Hepatic stellate cell (primary cell): ENCODE data around the gene EN1.

Experiments used
- DNase-seq: peaks from one replicate; pipeline ENCODE4 v3.0.0; 2011; ENCODE audit warnings: low spot score

Gene EN1

GRCh38 chr2:118846953-118847761 lies at the start of gene EN1:
Gene EN1 (minus strand): TSS chr2:118847648. CDS start chr2:118847167, 481 bp downstream.
- no peak for DNase-seq

GRCh38 chr2:118893100-118893499 lies 45.7 kb upstream of the EN1 start:
- DNase-seq, result no peak

- DNase-seq, result no peak
Measured at GRCh38 chr2:118889995-118890394, 42.5 kb upstream of the EN1 start.

- DNase-seq, result no peak
Measured at GRCh38 chr2:118883792-118884191, 36.3 kb upstream of the EN1 start.

GRCh38 chr2:118882693-118883336 lies 35.4 kb upstream of the EN1 start:
- DNase-seq, result no peak

GRCh38 chr2:118881490-118882129 lies 34.2 kb upstream of the EN1 start:
- no peak for DNase-seq

- no peak for DNase-seq
Measured at GRCh38 chr2:118880501-118880900, 33.1 kb upstream of the EN1 start.

- no peak for DNase-seq
Measured at GRCh38 chr2:118878531-118879149, 31.2 kb upstream of the EN1 start.

- DNase-seq, result no peak
Measured at GRCh38 chr2:118875318-118875717, 27.9 kb upstream of the EN1 start.

GRCh38 chr2:118874324-118874723 lies 26.9 kb upstream of the EN1 start:
- DNase-seq, result no peak

GRCh38 chr2:118865106-118865505 lies 17.7 kb upstream of the EN1 start:
- peak; percentile 31 for DNase-seq

GRCh38 chr2:118864207-118864606 lies 16.8 kb upstream of the EN1 start:
- DNase-seq, result no peak

GRCh38 chr2:118861731-118862130 lies 14.3 kb upstream of the EN1 start:
- no peak for DNase-seq

GRCh38 chr2:118861242-118861641 lies 13.8 kb upstream of the EN1 start:
- no peak for DNase-seq

GRCh38 chr2:118860506-118860905 lies 13.1 kb upstream of the EN1 start:
- no peak for DNase-seq

- peak; percentile 2 for DNase-seq
Measured at GRCh38 chr2:118859157-118859770, 11.8 kb upstream of the EN1 start.

GRCh38 chr2:118858485-118859156 lies 11.2 kb upstream of the EN1 start:
- peak; percentile 3 for DNase-seq

- peak; percentile 8 for DNase-seq
Measured at GRCh38 chr2:118857677-118858484, 10.4 kb upstream of the EN1 start.

- DNase-seq, result peak; percentile 5
Measured at GRCh38 chr2:118856978-118857676, 9.7 kb upstream of the EN1 start.

- DNase-seq, result peak; percentile 11
Measured at GRCh38 chr2:118856330-118856977, 9.0 kb upstream of the EN1 start.
